Measurements from ENCODE around the gene FAM98B.

DNA sequence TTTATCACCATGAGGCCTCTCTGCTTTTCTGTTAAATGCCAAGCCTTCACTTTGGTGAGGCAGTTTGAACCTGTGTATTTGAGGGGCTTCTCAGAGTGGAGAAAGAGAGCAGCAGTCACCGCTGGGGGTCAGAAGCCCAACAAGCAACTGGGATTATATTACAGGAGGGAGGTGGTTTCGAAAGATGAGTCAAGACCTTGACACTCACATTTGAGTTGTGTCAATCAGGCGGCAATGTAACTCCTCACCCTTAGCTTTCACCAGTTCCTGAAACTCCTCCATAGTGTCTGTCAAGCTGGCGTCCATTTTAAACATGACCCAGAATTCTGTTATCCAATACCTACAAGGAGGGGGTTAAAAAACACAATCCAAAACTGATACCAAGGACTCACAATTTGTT lies 64.2 kb downstream of the FAM98B start:
- TF ChIP-seq, protein P1, sequence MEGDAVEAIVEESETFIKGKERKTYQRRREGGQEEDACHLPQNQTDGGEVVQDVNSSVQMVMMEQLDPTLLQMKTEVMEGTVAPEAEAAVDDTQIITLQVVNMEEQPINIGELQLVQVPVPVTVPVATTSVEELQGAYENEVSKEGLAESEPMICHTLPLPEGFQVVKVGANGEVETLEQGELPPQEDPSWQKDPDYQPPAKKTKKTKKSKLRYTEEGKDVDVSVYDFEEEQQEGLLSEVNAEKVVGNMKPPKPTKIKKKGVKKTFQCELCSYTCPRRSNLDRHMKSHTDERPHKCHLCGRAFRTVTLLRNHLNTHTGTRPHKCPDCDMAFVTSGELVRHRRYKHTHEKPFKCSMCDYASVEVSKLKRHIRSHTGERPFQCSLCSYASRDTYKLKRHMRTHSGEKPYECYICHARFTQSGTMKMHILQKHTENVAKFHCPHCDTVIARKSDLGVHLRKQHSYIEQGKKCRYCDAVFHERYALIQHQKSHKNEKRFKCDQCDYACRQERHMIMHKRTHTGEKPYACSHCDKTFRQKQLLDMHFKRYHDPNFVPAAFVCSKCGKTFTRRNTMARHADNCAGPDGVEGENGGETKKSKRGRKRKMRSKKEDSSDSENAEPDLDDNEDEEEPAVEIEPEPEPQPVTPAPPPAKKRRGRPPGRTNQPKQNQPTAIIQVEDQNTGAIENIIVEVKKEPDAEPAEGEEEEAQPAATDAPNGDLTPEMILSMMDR (IDR thresholded peaks at IDR 0.05 in 8 of 11, conservative IDR thresholded peaks at IDR 0.05 in 3 of 11) = no peak
- TF ChIP-seq POLR2AphosphoS5 (IDR thresholded peaks at IDR 0.05) = no peak

All from spleen (tissue), 7 donors.